HG03066 (cell line): Measurements from ENCODE around the gene DKK3.

ENCODE experiments used
- ATAC-seq: cut with Tn5 transposase; IDR thresholded peaks from one replicate; pipeline ENCODE4 v1.9.1; 2021; ENCODE audit warnings: low read depth; ENCODE audit not compliant: unreplicated experiment

DKK3 gene

GRCh38 chr11:12031856-12032544 is 23.6 kb upstream of the DKK3 start:
- no peak for ATAC-seq

- ATAC-seq, result no peak
Measured at GRCh38 chr11:12029738-12030363, 21.4 kb upstream of the DKK3 start.

GRCh38 chr11:12029119-12029518 is 20.7 kb upstream of the DKK3 start:
- ATAC-seq, result no peak

DNA sequence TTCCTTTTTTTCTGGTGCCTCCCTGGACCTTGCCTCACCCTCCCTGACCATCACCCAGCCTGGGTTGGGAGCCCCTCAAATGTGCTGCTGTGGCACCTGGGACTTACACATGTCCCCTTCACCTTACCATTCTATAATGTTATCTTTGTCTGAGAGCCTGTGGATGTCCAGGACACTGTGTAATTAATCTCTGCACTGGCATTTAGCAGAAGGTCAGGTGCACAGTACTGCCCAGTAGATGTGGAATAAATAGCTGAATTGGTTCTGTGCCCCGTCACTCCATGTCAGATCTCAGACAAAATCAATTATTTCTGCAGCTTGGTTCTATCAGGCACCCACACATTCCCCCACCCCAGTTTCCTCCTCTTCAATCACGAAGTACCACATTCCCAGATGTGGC is 19.9 kb upstream of the DKK3 start:
- no peak for ATAC-seq

GRCh38 chr11:12026331-12027211 is 18.1 kb upstream of the DKK3 start:
- ATAC-seq, result no peak

DNA sequence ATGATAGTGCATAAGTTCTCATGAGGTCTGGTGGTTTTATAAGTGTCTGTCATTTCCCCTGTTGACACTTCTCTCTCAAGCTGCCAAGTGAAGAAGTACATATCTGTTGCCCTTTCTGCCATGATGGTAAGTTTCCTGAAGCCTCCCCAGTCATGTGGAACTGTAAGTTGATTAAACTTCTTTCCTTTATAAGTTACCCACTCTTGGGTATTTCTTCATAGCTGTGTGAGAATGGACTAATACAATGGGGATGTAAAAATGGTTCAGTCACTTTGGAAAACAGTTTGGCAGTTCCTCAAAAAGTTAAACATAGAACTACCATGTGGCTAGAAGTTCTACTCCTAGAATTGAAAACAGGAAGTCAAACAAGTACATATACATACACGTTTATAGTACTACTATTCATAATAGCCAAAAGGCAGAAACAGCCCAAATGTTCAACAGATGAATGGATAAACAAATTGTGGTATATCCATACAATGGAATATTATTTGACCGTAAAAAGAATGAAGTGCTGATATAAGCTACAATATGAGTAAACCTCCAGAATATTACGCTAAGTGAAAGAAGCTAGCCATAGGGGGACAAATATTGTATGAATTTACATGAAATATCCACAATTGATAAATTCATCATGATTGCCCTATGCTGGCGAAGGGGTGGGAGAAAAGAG is 16.0 kb upstream of the DKK3 start:
- no peak for ATAC-seq

GRCh38 chr11:12023015-12023414 is 14.6 kb upstream of the DKK3 start:
- ATAC-seq, result no peak

DNA sequence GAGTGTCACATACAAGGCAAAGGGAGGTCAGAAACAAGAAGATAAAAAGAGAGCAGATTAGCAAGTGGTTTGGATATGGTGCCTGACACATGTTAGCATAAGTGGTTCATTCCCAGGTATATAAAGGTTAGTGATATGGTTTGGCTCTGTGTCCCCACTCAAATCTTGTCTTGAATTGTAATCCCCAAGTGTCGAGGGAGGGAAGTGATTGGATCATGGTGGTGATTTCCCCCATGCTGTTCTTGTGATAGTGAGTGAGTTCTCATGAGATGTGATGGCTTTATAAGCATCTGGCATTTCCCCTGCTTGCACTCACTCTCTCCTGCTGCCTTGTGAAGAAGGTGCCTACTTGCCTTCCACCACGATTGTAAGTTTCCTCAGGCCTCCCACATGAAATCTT is 12.1 kb upstream of the DKK3 start:
- ATAC-seq, result no peak

- no peak for ATAC-seq
Measured at GRCh38 chr11:12019866-12020416, 11.5 kb upstream of the DKK3 start.

DNA sequence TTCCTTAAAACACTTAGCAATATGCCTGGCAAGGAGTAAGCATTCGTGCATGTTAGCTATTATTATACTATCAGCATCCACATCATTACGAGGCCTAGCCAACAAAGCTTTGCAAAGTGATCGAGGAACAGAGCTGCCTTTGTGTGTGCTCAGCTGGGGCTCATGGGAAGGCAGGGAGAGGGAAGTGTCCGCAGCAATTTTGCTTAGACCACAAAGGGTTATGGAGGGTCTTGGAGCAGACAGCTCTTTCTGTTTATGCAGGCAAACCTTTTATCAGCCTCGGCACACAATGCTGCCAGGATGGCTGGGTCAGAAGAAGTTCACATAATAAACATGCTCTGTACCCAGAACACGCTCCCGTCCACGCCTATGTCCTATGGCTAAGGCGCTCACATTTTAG is 10.9 kb upstream of the DKK3 start:
- no peak for ATAC-seq

- no peak for ATAC-seq
Measured at GRCh38 chr11:12017865-12018453, 9.5 kb upstream of the DKK3 start.

DNA sequence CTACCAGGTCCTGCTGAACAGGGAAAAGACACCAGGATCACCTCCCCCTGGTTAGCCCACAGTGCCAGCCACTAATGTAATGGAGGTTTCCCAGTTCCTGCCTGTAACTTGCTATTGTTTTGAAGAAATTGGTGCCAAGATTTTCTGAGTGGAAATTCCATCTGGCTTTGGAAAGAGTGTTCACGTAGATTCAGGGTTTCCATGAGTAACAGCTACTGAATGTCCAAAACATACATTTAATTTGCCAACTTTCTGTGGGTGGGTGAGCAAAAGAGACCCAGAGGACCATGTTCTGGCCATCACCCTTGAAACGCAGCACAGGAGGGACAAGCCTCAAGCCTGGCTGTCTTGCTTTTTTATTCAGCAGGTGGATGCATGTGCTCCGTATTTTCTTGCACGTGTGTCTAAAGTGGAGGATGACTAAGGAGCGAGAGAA is 8.8 kb upstream of the DKK3 start:
- ATAC-seq, result no peak

- no peak for ATAC-seq
Measured at GRCh38 chr11:12016246-12016645, 7.8 kb upstream of the DKK3 start.

DNA sequence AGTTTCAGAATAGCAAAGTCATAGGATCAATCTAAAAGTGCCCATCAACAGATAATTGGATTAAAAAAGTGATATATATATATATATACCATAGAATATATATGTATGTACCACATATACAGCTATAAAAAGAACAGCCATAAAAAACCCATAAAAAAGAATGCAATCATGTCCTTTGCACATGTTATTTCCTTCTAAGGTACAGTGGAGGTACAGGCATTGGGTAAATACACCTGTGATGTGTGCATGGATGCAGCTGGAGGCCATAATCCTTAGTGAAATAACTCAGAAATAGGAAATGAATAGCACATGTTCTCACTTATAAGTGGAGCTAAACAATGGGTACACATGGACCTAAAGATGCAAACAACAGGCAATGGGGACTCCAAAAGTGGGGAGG is 7.1 kb upstream of the DKK3 start:
- ATAC-seq, result no peak

DNA sequence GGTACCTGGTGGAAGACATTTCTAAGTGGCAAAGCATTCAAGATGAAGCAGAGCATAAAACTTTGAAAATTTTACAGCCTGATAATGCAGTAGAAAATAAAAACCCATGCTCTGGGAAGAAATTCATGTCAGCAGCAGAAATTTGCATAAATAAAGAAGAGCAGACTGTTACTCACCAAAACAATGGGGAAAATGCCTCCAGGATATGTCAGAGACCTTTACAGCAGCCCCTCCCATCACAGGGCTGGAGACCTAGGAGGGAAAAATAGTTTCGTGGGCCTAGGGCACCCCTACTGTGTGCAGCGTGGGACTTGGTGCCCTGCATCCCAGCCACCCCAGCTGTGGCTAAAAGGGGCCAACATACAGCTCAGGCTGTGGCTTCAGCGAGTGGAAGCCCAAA is 5.4 kb upstream of the DKK3 start:
- ATAC-seq, result no peak

DNA sequence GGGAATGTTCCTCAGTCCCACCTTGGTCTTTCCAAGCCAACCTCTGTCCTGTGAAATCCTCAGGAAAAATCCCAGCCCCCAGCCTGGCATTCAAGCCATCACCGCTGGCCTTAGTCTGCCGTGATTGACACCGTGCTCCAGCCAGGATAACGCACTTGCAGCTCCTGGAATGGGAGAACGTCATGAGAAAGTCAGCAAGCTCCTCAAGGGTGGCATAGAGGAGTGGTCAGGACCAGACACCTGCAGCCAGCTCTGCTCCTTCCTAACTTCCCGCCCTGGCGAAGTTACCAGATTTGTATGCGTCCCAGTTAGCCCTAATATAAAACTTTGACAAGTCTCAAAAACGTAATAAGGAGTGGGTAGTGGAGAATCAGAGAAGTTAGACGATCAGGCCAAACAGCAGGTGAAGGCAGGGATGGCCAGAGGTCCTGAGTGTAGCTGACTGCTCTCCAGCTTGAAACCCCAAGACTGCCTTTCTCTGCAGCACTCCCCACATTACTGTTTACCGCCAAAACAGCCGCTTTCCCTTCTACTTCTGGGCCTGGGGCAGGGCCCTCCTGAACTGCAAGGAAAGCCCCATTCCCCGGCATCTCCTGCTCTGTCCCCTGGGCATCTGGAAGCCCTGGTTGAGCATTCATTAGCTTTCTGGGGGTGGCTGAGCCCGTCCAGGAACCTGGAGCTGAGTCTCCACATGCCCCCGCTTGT is 1.3 kb upstream of the DKK3 start:
- ATAC-seq, result no peak

GRCh38 chr11:12008790-12009616 is 577 bp upstream of the DKK3 start:
- ATAC-seq, result no peak

DNA sequence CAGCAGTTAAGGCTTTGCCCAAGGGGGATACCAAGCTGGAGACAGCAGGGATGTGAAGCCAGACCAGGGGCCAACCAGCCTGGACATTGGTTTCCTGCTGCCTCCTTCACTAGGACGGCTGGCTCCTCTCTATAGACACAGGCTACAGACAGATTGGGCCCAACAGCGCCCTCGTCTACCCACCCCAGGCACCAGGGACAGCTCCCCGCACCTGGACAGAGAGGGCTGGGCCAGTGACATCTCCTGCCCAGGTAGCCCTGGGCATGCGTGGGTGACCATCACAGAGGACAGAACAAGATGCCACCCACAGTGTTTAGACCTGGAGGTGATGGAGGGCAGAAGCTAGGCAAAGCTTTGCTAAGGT is 1.2 kb downstream of the DKK3 start:
- ATAC-seq, result no peak
